Suprapubic skin (tissue), 4 donors: ENCODE data around the gene BNC2. TPM values are rescaled to one million over a fixed set of nuclear protein-coding genes. Genes with fewer than 3 reads are reported as not detected.

Source experiments
- DNase-seq, 2 donors: peaks; one replicate each; pipeline ENCODE4 v3.0.0-alpha.2; 2019; ENCODE audit warnings: low spot score in 2 of 2
- H3K27ac ChIP-seq: fragments of 200-600 bp; sonication (generic); one replicate; pipeline ENCODE4 v1.5.1; 2019
- H3K27me3 ChIP-seq: fragments of 200-600 bp; sonication (generic); one replicate; pipeline ENCODE4 v1.5.1; 2019
- H3K36me3 ChIP-seq: fragments of 200-600 bp; sonication (generic); one replicate; pipeline ENCODE4 v1.5.1; 2019
- H3K4me1 ChIP-seq: fragments of 200-600 bp; sonication (generic); one replicate; pipeline ENCODE4 v1.5.1; 2019
- H3K4me3 ChIP-seq: fragments of 200-600 bp; sonication (generic); one replicate; pipeline ENCODE4 v1.5.1; 2019; ENCODE audit warnings: mild to moderate bottlenecking
- H3K9me3 ChIP-seq: fragments of 200-600 bp; sonication (generic); one replicate; pipeline ENCODE4 v1.5.1; 2019
- CTCF ChIP-seq, 2 donors: fragments of 200-600 bp in 1 of 2; fragments of 450-650 bp in 1 of 2; sonication (generic) in 1 of 2; IDR thresholded peaks; one replicate each; pipeline ENCODE4 v1.5.1; 2016 to 2019; ENCODE audit warnings: antibody characterized with exemption in 2 of 2, mild to moderate bottlenecking in 1 of 2, moderate library complexity in 1 of 2
- EP300 ChIP-seq: sonication (generic); formaldehyde crosslinking; IDR thresholded peaks from one replicate; pipeline ENCODE4 v1.6.1; 2017; ENCODE audit warnings: antibody characterized with exemption
- POLR2A ChIP-seq, 2 donors: fragments of 450-650 bp; IDR thresholded peaks; one replicate each; pipeline ENCODE4 v1.6.1; 2017; ENCODE audit warnings: antibody characterized with exemption in 2 of 2, mild to moderate bottlenecking in 2 of 2, moderate library complexity in 2 of 2
- POLR2AphosphoS5 ChIP-seq, 3 donors: sonication (generic); formaldehyde crosslinking; IDR thresholded peaks; one replicate each; pipeline ENCODE4 v1.6.1; 2017; ENCODE audit warnings: antibody characterized with exemption in 3 of 3
- WGBS: methylation state at CpG from one replicate; pipeline ENCODE4 v1.1.5; 2018; 5-methylcytosine and 5-hydroxymethylcytosine counted together
- total RNA-seq, 4 donors: library from RNA; depleted of rRNA; stranded (reverse); fragments of >200 nt; gene quantifications; one replicate each; pipeline ENCODE4 v1.1.0, GENCODE V29; 2016

BNC2 gene
- total RNA-seq, 4 donors from 2014 or later = 6.5 to 12.3 (median 8.9) TPM

- Histone ChIP-seq H3K36me3 (no peaks in the 10 kb centered on the region), H3K9me3 (no peaks in the 10 kb centered on the region), H3K27me3 (no peaks in the 10 kb centered on the region), H3K4me1 (no peaks in the 10 kb centered on the region), H3K4me3 (no peak overlapping the region), H3K27ac (no peak overlapping the region)
- TF ChIP-seq CTCF (IDR thresholded peaks at IDR 0.05) (no peak), POLR2AphosphoS5 (IDR thresholded peaks at IDR 0.05) (no peak), EP300 (no peak), POLR2A (IDR thresholded peaks at IDR 0.05) (no peak)
- DNase-seq = no peak
- 82% methylated on average over 2 of the region's 2 CpGs for WGBS
Observed at GRCh38 chr9:16391369-16391768, 479.1 kb downstream of the BNC2 start.

- DNase-seq = no peak
- Histone ChIP-seq H3K9me3 (peaks cover 4% of the 10 kb centered on the region), H3K27me3 (no peaks in the 10 kb centered on the region), H3K36me3 (no peaks in the 10 kb centered on the region), H3K4me1 (peaks cover 5% of the 10 kb centered on the region), H3K4me3 (no peak overlapping the region), H3K27ac (no peak overlapping the region)
- TF ChIP-seq POLR2A (IDR thresholded peaks at IDR 0.05) (no peak), POLR2AphosphoS5 (IDR thresholded peaks at IDR 0.05) (no peak), CTCF (IDR thresholded peaks at IDR 0.05) (no peak)
- WGBS = 94% methylated on average over 2 of the region's 2 CpGs
Observed at GRCh38 chr9:16387382-16387781, 483.1 kb downstream of the BNC2 start.

GRCh38 chr9:16386827-16387077 lies 483.7 kb downstream of the BNC2 start:
- H3K4me1 ChIP-seq = peaks cover 5% of the 10 kb centered on the region
- WGBS = 64% methylated on average over 2 of the region's 2 CpGs
- DNase-seq = no peak
- H3K27me3 ChIP-seq = no peaks in the 10 kb centered on the region
- no peaks in the 10 kb centered on the region for H3K36me3 ChIP-seq
- H3K4me3 ChIP-seq = no peak overlapping the region
- no peak overlapping the region for H3K27ac ChIP-seq
- TF ChIP-seq POLR2AphosphoS5 (IDR thresholded peaks at IDR 0.05) (no peak), CTCF (IDR thresholded peaks at IDR 0.05) (no peak), POLR2A (IDR thresholded peaks at IDR 0.05) (no peak), EP300 (no peak)
- H3K9me3 ChIP-seq = peaks cover 4% of the 10 kb centered on the region

GRCh38 chr9:16386007-16386826 lies 484.3 kb downstream of the BNC2 start:
- 77% methylated on average over 6 of the region's 6 CpGs for WGBS
- DNase-seq = no peak
- TF ChIP-seq EP300 = no peak
- no peak for TF ChIP-seq CTCF (IDR thresholded peaks at IDR 0.05)
- TF ChIP-seq POLR2AphosphoS5 (IDR thresholded peaks at IDR 0.05) = no peak
- no peak for TF ChIP-seq POLR2A (IDR thresholded peaks at IDR 0.05)

GRCh38 chr9:16385590-16385989 lies 484.9 kb downstream of the BNC2 start:
- no peak for TF ChIP-seq CTCF (IDR thresholded peaks at IDR 0.05)
- H3K27me3 ChIP-seq = no peaks in the 10 kb centered on the region
- H3K36me3 ChIP-seq = no peaks in the 10 kb centered on the region
- H3K27ac ChIP-seq = no peak overlapping the region
- DNase-seq = no peak
- H3K4me3 ChIP-seq = no peak overlapping the region
- H3K4me1 ChIP-seq = peaks cover 5% of the 10 kb centered on the region
- peaks cover 4% of the 10 kb centered on the region for H3K9me3 ChIP-seq

More at GRCh38 chr9:16386007-16386826, 484.3 kb downstream of the BNC2 start:
- H3K9me3 ChIP-seq = peaks cover 4% of the 10 kb centered on the region
- no peak overlapping the region for H3K27ac ChIP-seq
- no peak overlapping the region for H3K4me3 ChIP-seq
- no peaks in the 10 kb centered on the region for H3K36me3 ChIP-seq
- H3K27me3 ChIP-seq = no peaks in the 10 kb centered on the region
- peaks cover 5% of the 10 kb centered on the region for H3K4me1 ChIP-seq
